ENCODE results near the gene THSD7A.

THSD7A gene

DNA sequence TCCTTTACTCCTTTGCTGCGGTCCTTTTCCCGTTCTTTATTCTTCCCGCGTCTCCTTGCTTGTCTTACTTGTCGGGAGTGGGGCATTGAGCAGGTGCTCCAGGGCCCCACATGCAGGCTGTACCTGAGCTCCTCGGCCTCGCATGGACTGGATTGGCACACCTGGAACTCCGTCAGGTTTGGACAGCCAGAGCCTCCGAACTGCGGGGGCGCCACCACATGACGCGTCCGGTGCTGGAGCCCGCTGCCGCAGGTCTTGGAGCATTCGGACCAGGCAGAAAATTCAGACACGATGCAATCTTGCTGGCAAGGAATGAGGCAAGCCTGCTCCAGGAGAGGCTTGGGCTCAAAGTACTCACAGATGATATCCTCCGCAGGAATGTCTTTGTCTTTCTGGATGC, 195.7 kb downstream of the THSD7A start:
- TF ChIP-seq, protein P1, sequence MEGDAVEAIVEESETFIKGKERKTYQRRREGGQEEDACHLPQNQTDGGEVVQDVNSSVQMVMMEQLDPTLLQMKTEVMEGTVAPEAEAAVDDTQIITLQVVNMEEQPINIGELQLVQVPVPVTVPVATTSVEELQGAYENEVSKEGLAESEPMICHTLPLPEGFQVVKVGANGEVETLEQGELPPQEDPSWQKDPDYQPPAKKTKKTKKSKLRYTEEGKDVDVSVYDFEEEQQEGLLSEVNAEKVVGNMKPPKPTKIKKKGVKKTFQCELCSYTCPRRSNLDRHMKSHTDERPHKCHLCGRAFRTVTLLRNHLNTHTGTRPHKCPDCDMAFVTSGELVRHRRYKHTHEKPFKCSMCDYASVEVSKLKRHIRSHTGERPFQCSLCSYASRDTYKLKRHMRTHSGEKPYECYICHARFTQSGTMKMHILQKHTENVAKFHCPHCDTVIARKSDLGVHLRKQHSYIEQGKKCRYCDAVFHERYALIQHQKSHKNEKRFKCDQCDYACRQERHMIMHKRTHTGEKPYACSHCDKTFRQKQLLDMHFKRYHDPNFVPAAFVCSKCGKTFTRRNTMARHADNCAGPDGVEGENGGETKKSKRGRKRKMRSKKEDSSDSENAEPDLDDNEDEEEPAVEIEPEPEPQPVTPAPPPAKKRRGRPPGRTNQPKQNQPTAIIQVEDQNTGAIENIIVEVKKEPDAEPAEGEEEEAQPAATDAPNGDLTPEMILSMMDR (IDR thresholded peaks at IDR 0.05; ENCODE audit: insufficient read depth, low read depth, low read length, missing control alignments) = no peak
- DNase-seq (ENCODE audit: low read depth) = no peak
- H3K4me3 ChIP-seq (ENCODE audit: low read length) = no peak overlapping the region

DNA sequence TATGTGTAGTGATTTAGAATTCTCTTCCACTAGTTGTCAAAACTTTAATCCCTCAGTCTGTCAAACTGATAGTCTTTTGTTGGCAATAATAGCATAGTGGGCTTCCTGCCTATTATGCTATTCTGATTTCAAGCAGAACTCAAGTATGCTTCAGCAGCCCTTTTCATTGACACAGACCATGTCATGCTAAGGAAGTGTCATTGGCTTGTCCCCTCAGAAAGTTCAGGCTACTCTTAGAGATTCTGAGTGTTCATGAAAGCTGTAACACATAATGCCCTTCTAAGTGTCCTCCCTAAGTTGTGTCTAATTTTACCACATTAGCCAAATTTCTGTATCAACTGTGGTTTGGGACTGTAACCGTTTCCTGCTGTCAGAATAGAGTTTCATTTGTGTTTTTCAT, 198.7 kb downstream of the THSD7A start:
- H3K4me3 ChIP-seq (ENCODE audit: low read length) = no peak overlapping the region
- TF ChIP-seq, protein P1 (IDR thresholded peaks at IDR 0.05; ENCODE audit: insufficient read depth, low read depth, low read length, missing control alignments) = no peak
- no peak for DNase-seq (ENCODE audit: low read depth)

DNA sequence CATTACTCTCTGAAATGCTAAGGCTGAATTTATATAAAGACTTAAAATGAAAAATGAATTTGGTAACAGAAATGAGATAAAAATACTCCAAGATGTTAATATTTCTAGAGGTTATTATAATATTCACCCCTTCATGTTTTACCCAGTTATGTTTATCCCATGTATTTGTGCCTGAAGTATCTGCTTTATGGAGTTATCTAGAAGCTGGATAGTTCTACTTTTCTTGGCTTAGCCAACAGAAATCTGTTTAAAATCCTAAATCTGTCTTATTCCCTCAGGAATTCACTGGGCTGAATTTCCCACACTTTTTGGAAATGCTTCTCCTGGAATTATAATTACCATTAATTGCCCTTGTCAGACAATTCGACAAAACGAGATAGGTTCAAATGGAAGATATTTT, 201.6 kb downstream of the THSD7A start:
- TF ChIP-seq, protein P1 (IDR thresholded peaks at IDR 0.05; ENCODE audit: insufficient read depth, low read depth, low read length, missing control alignments) = no peak
- H3K4me3 ChIP-seq (ENCODE audit: low read length) = no peak overlapping the region
- no peak for DNase-seq (ENCODE audit: low read depth)

DNA sequence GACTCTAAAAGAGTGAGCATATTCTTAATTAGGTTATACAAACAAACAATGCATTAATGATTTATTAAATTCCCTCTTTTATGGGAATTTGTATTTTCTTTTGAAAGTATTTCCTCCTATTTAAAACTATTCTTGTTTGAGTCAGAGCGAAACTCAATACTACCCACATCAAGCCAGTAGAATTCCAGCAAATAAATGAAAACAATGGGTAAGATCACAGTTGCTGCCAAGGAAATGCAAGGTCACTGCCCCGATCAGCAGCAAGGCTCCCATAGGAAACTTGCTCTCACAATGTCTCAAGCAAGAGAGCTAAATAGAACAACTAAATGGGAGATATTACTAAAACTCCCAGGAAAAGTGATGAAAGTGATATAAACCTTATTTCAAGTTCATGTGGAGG, 206.3 kb downstream of the THSD7A start:
- TF ChIP-seq, protein P1 (IDR thresholded peaks at IDR 0.05; ENCODE audit: insufficient read depth, low read depth, low read length, missing control alignments) = no peak
- no peak overlapping the region for H3K4me3 ChIP-seq (ENCODE audit: low read length)
- DNase-seq (ENCODE audit: low read depth) = no peak

DNA sequence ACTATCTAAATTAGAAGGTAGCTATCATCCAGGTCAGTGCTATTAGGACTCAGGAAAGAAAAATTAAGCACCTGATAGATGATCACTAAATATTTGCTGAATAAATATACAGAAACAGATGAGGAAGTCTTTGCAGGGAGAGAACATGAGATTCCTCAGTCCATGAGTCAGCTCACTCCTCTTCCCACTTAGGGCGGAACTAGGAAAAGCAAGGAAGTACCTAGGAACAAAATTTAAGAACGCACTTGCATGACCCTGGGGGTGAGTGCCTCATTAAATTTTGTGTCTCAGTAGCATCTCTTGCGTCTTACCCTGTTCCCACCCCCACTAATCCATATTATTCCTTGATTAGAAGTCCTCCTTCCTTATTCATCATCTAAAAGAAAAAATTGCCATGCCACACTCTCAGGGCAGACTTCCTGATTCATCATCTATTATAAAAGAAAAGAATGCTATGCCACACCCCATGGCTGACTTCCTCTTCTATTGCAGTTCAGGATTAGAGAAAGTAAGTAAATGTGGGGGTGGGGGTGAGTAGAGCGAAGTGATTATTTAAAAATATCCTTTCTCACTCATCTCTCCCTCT, 208.8 kb downstream of the THSD7A start:
- H3K4me3 ChIP-seq (ENCODE audit: low read length) = no peak overlapping the region
- TF ChIP-seq, protein P1 (IDR thresholded peaks at IDR 0.05; ENCODE audit: insufficient read depth, low read depth, low read length, missing control alignments) = no peak
- peak; percentile 24 for DNase-seq (ENCODE audit: low read depth)

DNA sequence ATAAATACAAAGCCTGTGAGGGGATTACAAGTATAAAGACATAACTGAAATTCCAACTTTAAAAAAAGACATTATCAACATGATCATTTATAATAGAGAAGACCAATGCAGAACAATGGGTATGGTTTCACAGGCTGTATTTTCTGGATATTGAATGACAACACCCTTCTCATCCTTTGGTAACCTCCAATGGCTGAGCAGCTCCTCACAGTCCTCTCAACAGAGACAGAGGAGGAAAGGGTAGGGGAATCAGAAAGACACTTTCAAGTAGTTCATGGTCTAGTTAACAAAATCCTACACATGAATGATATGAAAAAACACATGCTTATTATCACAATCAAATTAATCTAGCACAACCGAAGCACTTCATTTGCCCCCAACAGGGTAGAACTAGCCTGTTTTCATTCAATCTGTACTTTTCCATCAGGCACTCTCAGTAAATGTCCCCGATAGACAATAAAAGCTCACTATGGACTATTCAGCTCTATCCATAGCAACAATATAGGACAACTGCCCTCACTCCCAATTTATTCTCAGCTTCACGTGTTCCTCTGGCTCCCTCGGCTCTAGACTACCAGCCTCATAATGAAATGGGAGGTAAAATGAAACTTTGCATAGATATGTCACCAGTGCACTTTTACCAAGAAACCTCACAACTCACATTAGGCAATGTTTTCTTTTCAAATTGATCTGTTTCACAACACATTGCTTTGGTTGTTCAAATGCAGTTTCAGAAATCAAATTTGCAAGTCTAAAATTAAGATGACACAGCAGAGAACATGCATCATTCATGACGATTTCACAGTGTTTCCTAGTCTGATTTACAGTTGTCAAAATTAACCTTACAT, 211.4 kb downstream of the THSD7A start:
- H3K4me3 ChIP-seq (ENCODE audit: low read length) = no peak overlapping the region
- TF ChIP-seq, protein P1 (IDR thresholded peaks at IDR 0.05; ENCODE audit: insufficient read depth, low read depth, low read length, missing control alignments) = no peak
- DNase-seq (ENCODE audit: low read depth) = no peak
